GM20431 (cell line): ENCODE results near the gene EEF2K.

ENCODE experiments used
- in situ Hi-C: fragments of 300-500 bp; cut with MseI, MboI; formaldehyde crosslinking; loops from one replicate; pipeline ENCODE4 v1.15.0; 2020; ENCODE audit warnings: low sequenced_read_pairs; ENCODE audit not compliant: unreplicated experiment

Gene EEF2K

GRCh38 chr16:22324787-22325597, 118.9 kb downstream of the EEF2K start:
- in situ Hi-C loops = loop anchor here (25.0 kb wide), 1 partner anchor 312 kb away; no protein-coding TSS in a partner anchor

GRCh38 chr16:22325598-22326368, 119.7 kb downstream of the EEF2K start:
- in situ Hi-C loops = loop anchor here (25.0 kb wide), 1 partner anchor 312 kb away; no protein-coding TSS in a partner anchor

- in situ Hi-C loops = loop anchor here (25.0 kb wide), 1 partner anchor 311 kb away; no protein-coding TSS in a partner anchor
Observed at GRCh38 chr16:22326369-22326652, 120.2 kb downstream of the EEF2K start.

GRCh38 chr16:22326771-22327445, 120.8 kb downstream of the EEF2K start:
- in situ Hi-C loops = loop anchor here (25.0 kb wide), 1 partner anchor 310 kb away; no protein-coding TSS in a partner anchor

GRCh38 chr16:22327446-22327775, 121.3 kb downstream of the EEF2K start:
- in situ Hi-C loops = loop anchor here (25.0 kb wide), 1 partner anchor 310 kb away; no protein-coding TSS in a partner anchor

GRCh38 chr16:22328081-22328725, 122.1 kb downstream of the EEF2K start:
- in situ Hi-C loops = loop anchor here (25.0 kb wide), 1 partner anchor 309 kb away; no protein-coding TSS in a partner anchor

- in situ Hi-C loops = loop anchor here (25.0 kb wide), 1 partner anchor 308 kb away; no protein-coding TSS in a partner anchor
Observed at GRCh38 chr16:22329199-22329695, 123.2 kb downstream of the EEF2K start.

- in situ Hi-C loops = loop anchor here (25.0 kb wide), 1 partner anchor 307 kb away; no protein-coding TSS in a partner anchor
Observed at GRCh38 chr16:22330326-22330725, 124.2 kb downstream of the EEF2K start.

GRCh38 chr16:22333457-22333994, 127.4 kb downstream of the EEF2K start:
- in situ Hi-C loops = loop anchor here (25.0 kb wide), 1 partner anchor 304 kb away; no protein-coding TSS in a partner anchor

GRCh38 chr16:22335668-22336246, 129.7 kb downstream of the EEF2K start:
- in situ Hi-C loops = loop anchor here (25.0 kb wide), 1 partner anchor 302 kb away; no protein-coding TSS in a partner anchor

GRCh38 chr16:22336581-22336980, 130.5 kb downstream of the EEF2K start:
- in situ Hi-C loops = loop anchor here (25.0 kb wide), 1 partner anchor 301 kb away; no protein-coding TSS in a partner anchor

- in situ Hi-C loops = loop anchor here (25.0 kb wide), 1 partner anchor 300 kb away; no protein-coding TSS in a partner anchor
Observed at GRCh38 chr16:22337045-22337444, 131.0 kb downstream of the EEF2K start.

- in situ Hi-C loops = loop anchor here (25.0 kb wide), 1 partner anchor 299 kb away; no protein-coding TSS in a partner anchor
Observed at GRCh38 chr16:22337849-22338635, 132.0 kb downstream of the EEF2K start.
